SK-N-SH (cell line): ENCODE results near the gene TGFB3. TPM values are rescaled to one million over a fixed set of nuclear protein-coding genes. Genes with fewer than 3 reads are reported as not detected.

ENCODE experiments used
- CTCF ChIA-PET: fragments of 300-600, 350-600 bp; formaldehyde crosslinking; extraction: SDS; loops from one replicate; lab custom pipeline; 2021; lab: Yijun Ruan, JAX
- POLR2A ChIA-PET: fragments of 350-600 bp; sonication (Branson Sonifier 250); formaldehyde crosslinking; extraction: SDS; loops from one replicate; lab custom pipeline; 2020; ENCODE audit warnings: antibody characterized with exemption, inconsistent platforms; lab: Yijun Ruan, JAX
- DNase-seq: peaks from one replicate; pipeline ENCODE4 v3.0.0; 2012
- H2AFZ ChIP-seq: fragments of 200-600 bp; sonication (generic); 2 replicates; pipeline ENCODE4 v1.8.1; 2016; ENCODE audit warnings: antibody characterized with exemption, mild to moderate bottlenecking, low read depth
- H3F3A ChIP-seq: fragments of 200-600 bp; sonication (generic); replicated peaks from 2 replicates; pipeline ENCODE3; 2016; ENCODE audit warnings: antibody characterized with exemption, mild to moderate bottlenecking; ENCODE audit not compliant: insufficient read depth
- H3K27ac ChIP-seq, 2 experiments: fragments of 200-500 bp in 1 of 2; fragments of 200-600 bp in 1 of 2; sonication (Bioruptor generic) in 1 of 2; sonication (generic), shearing (Covaris generic) in 1 of 2; 2 replicates each; pipeline versions ENCODE4 v1.5.1 to v1.6.1; 2014 to 2016; ENCODE audit warnings: low read depth in 2 of 2, inconsistent platforms in 1 of 2, low read length in 1 of 2, mild to moderate bottlenecking in 1 of 2, mixed read lengths in 1 of 2
- H3K27me3 ChIP-seq: fragments of 200-600 bp; sonication (generic), shearing (Covaris generic); 2 replicates; pipeline ENCODE4 v1.6.1; 2016; ENCODE audit warnings: mixed run types; ENCODE audit not compliant: insufficient read depth
- H3K36me3 ChIP-seq, 2 experiments: fragments of 200-500 bp in 1 of 2; fragments of 200-600 bp in 1 of 2; sonication (Bioruptor generic) in 1 of 2; sonication (generic) in 1 of 2; replicated peaks in 1 of 2; 2 replicates each; pipeline versions ENCODE3 to v1.5.1; 2014 to 2016; ENCODE audit warnings: low read length in 1 of 2, mild to moderate bottlenecking in 1 of 2; ENCODE audit not compliant: insufficient read depth in 2 of 2, control insufficient read depth in 1 of 2
- H3K4me1 ChIP-seq, 2 experiments: fragments of 200-500 bp in 1 of 2; fragments of 200-600 bp in 1 of 2; sonication (Bioruptor generic) in 1 of 2; sonication (generic), shearing (Covaris generic) in 1 of 2; 2 replicates each; pipeline versions ENCODE4 v1.5.1 to v1.6.1; 2014 to 2016; ENCODE audit warnings: low read depth in 1 of 2, low read length in 1 of 2, mixed run types in 1 of 2; ENCODE audit not compliant: insufficient read depth in 2 of 2, control insufficient read depth in 1 of 2
- H3K4me2 ChIP-seq: fragments of 200-600 bp; sonication (generic), shearing (Covaris generic); 2 replicates; pipeline ENCODE4 v1.6.1; 2017; ENCODE audit warnings: mixed run types
- H3K4me3 ChIP-seq, 2 experiments: fragments of 200-500 bp in 1 of 2; fragments of 200-600 bp in 1 of 2; sonication (Bioruptor generic) in 1 of 2; sonication (generic), shearing (Covaris generic) in 1 of 2; 2 replicates each; pipeline versions ENCODE4 v1.5.1 to v1.8.1; 2014 to 2016; ENCODE audit warnings: low read depth in 2 of 2, inconsistent platforms in 1 of 2, low read length in 1 of 2, mild to moderate bottlenecking in 1 of 2, mixed read lengths in 1 of 2, moderate library complexity in 1 of 2
- H3K79me2 ChIP-seq: fragments of 200-600 bp; sonication (generic); 2 replicates; pipeline ENCODE4 v1.8.1; 2017; ENCODE audit warnings: mild to moderate bottlenecking; ENCODE audit not compliant: insufficient read depth
- H3K9ac ChIP-seq: fragments of 200-600 bp; sonication (generic); 2 replicates; pipeline ENCODE4 v1.6.1; 2017; ENCODE audit warnings: mixed run types
- H3K9me2 ChIP-seq: fragments of 200-600 bp; sonication (generic); 2 replicates; pipeline ENCODE4 v1.6.1; 2017; ENCODE audit warnings: mixed run types
- H3K9me3 ChIP-seq: fragments of 200-600 bp; sonication (generic); 2 replicates; pipeline ENCODE4 v1.6.1; 2017; ENCODE audit warnings: mixed run types, mild to moderate bottlenecking, moderate library complexity
- H4K20me1 ChIP-seq: fragments of 200-600 bp; sonication (generic); 2 replicates; pipeline ENCODE4 v1.6.1; 2017; ENCODE audit warnings: mild to moderate bottlenecking, mixed run types; ENCODE audit not compliant: insufficient read depth
- CTCF ChIP-seq: fragments of 200-600 bp; sonication (generic); IDR thresholded peaks from 2 replicates; pipeline ENCODE4 v1.6.1; 2017; ENCODE audit warnings: antibody characterized with exemption, mild to moderate bottlenecking, moderate library complexity
- FOSL2 ChIP-seq: IDR thresholded peaks from 2 replicates; pipeline ENCODE4 v1.4.0; 2012; ENCODE audit warnings: low read depth, mild to moderate bottlenecking, moderate library complexity, borderline replicate concordance
- GATA2 ChIP-seq: sonication (generic); formaldehyde crosslinking; IDR thresholded peaks from 2 replicates; pipeline ENCODE4 v1.5.0; 2020; ENCODE audit warnings: mild to moderate bottlenecking, missing genetic modification reagents
- POLR2AphosphoS5 ChIP-seq: IDR thresholded peaks from 2 replicates; pipeline ENCODE4 v1.6.1; 2012; ENCODE audit warnings: low read depth, low read length
- RAD21 ChIP-seq: IDR thresholded peaks from 2 replicates; pipeline ENCODE4 v1.6.1; 2012; ENCODE audit warnings: mild to moderate bottlenecking, low read length
- RCOR1 ChIP-seq: fragments of 150-350 bp; IDR thresholded peaks from 2 replicates; pipeline ENCODE4 v1.6.1; 2017; ENCODE audit warnings: antibody characterized with exemption, low read length
- REST ChIP-seq: IDR thresholded peaks from 2 replicates; pipeline ENCODE4 v1.6.1; 2012; ENCODE audit warnings: mild to moderate bottlenecking, low read depth, low read length, moderate library complexity
- RFX5 ChIP-seq: IDR thresholded peaks from 2 replicates; pipeline ENCODE4 v1.6.1; 2012; ENCODE audit warnings: mild to moderate bottlenecking, improper control_type of control experiment, low read length
- SMC3 ChIP-seq: IDR thresholded peaks from 2 replicates; pipeline ENCODE4 v1.6.1; 2012; ENCODE audit warnings: low read depth, low read length, improper control_type of control experiment
- TCF12 ChIP-seq: IDR thresholded peaks from 2 replicates; pipeline ENCODE4 v1.4.0; 2012
- ZBTB33 ChIP-seq: IDR thresholded peaks from 2 replicates; pipeline ENCODE4 v1.4.0; 2012; ENCODE audit warnings: low read depth, borderline replicate concordance
- WGBS: methylation state at CpG from one replicate; pipeline ENCODE4 v1.1.6; 2017; ENCODE audit warnings: low lambda C conversion rate; 5-methylcytosine and 5-hydroxymethylcytosine counted together
- polyA plus RNA-seq, 3 experiments: library from polyadenylated mRNA; depleted of rRNA; stranded (reverse); fragments of >200 nt; gene quantifications; 2 replicates each; pipeline ENCODE4 v1.2.3, GENCODE V29; 2012

TGFB3 gene
- polyA plus RNA-seq, 1 of the 3 experiments (the other 2 are of a cell fraction) = 7.6 TPM

GRCh38 chr14:75978249-75978731 is 3.5 kb downstream of the TGFB3 start:
- no peak overlapping the region for H2AFZ ChIP-seq
- H4K20me1 ChIP-seq = no peaks in the 10 kb centered on the region

GRCh38 chr14:75977582-75977943 is 4.2 kb downstream of the TGFB3 start:
- Histone ChIP-seq H4K20me1 (no peaks in the 10 kb centered on the region), H3F3A (peaks cover 8% of the 10 kb centered on the region), H3K9me2 (no peaks in the 10 kb centered on the region), H3K27me3 (no peaks in the 10 kb centered on the region), H3K4me2 (no peak overlapping the region), H3K4me3 (no peak overlapping the region), H3K9me3 (no peaks in the 10 kb centered on the region), H3K9ac (no peak overlapping the region), H2AFZ (no peak overlapping the region), H3K36me3 (no peaks in the 10 kb centered on the region), H3K27ac (no peak overlapping the region), H3K4me1 (peaks cover 14 to 45% of the 10 kb centered on the region in 2 experiments; a peak in 3 of 4 replicates), H3K79me2 (no peaks in the 10 kb centered on the region)
- TF ChIP-seq GATA2 (CRISPR knock-in tag) (no peak), RCOR1 (no peak), FOSL2 (no peak), CTCF (no peak), ZBTB33 (no peak), RFX5 (no peak), SMC3 (no peak), REST (no peak), POLR2AphosphoS5 (no peak)
- ChIA-PET CTCF (interaction anchor here (0.5 to 19.6 kb wide), 10 partner anchors 12 to 1392 kb away, joined by 3 to 550 read pairs (median 4); no protein-coding TSS in a partner anchor), POLR2A (no interaction called here)
- no peak for DNase-seq
- 79% methylated on average over 3 of the region's 3 CpGs for WGBS

More at GRCh38 chr14:75978249-75978731, 3.5 kb downstream of the TGFB3 start:
- TF ChIP-seq RAD21 (no peak), TCF12 (peak; percentile 6; the same call in 1 of the 2 replicates)
- peaks cover 14 to 42% of the 10 kb centered on the region in 2 experiments; a peak in 3 of 4 replicates for H3K4me1 ChIP-seq
- no peak overlapping the region; a peak in 1 of 4 replicates for H3K27ac ChIP-seq
- no peaks in the 10 kb centered on the region for H3K36me3 ChIP-seq
- peaks cover 8% of the 10 kb centered on the region for H3F3A ChIP-seq
- ChIA-PET POLR2A (no interaction called here), CTCF (interaction anchor here (0.7 to 19.6 kb wide), 21 partner anchors 9 to 400 kb away, joined by 3 to 550 read pairs (median 6); partner anchors contain the start of gene FLVCR2)
- H3K79me2 ChIP-seq = no peaks in the 10 kb centered on the region
- no peaks in the 10 kb centered on the region for H3K9me2 ChIP-seq
- H3K9ac ChIP-seq = no peak overlapping the region
- H3K4me3 ChIP-seq = no peak overlapping the region
- DNase-seq = peak; percentile 51
- H3K9me3 ChIP-seq = no peaks in the 10 kb centered on the region
- H3K27me3 ChIP-seq = no peaks in the 10 kb centered on the region
- H3K4me2 ChIP-seq = no peak overlapping the region
- WGBS = 86% methylated on average over 9 of the region's 10 CpGs
